Urothelium cell line (cell line): ENCODE measurements around the gene PRRC2C.
"Not testable (repeated sequence)": the region's sequence is repeated elsewhere in the genome, so short reads cannot be mapped to it uniquely, and the experiment has no call there.

Source experiments
- DNase-seq: peaks from one replicate; pipeline ENCODE4 v3.0.0; 2011; ENCODE audit warnings: low spot score, mixed read lengths
- FAIRE-seq: peaks from 2 replicates; lab custom pipeline; 2011; peaks lifted over from hg19 to GRCh38; lab: Jason Lieb, UNC

PRRC2C gene

GRCh38 chr1:171495444-171495843 is 10.1 kb downstream of the PRRC2C start:
- no peak for DNase-seq
- FAIRE-seq: no peak

- no peak for FAIRE-seq
- DNase-seq: no peak
These were observed 15.0 kb downstream of the PRRC2C start for GRCh38 chr1:171500304-171500703.

GRCh38 chr1:171500803-171501202 is 15.5 kb downstream of the PRRC2C start:
- DNase-seq (no peak), FAIRE-seq (no peak)

- no peak for DNase-seq
- FAIRE-seq: no peak
These were observed 16.1 kb downstream of the PRRC2C start for GRCh38 chr1:171501305-171502024.

GRCh38 chr1:171506525-171507304 is 21.4 kb downstream of the PRRC2C start:
- FAIRE-seq (no peak), DNase-seq (no peak)

- FAIRE-seq (no peak), DNase-seq (no peak)
These were observed 22.1 kb downstream of the PRRC2C start for GRCh38 chr1:171507435-171507834.

GRCh38 chr1:171509191-171509590 is 23.9 kb downstream of the PRRC2C start:
- no peak for FAIRE-seq
- no peak for DNase-seq

- no peak for FAIRE-seq
- DNase-seq: no peak
These were observed 28.4 kb downstream of the PRRC2C start for GRCh38 chr1:171513743-171514142.

- DNase-seq (no peak), FAIRE-seq (no peak)
These were observed 30.0 kb downstream of the PRRC2C start for GRCh38 chr1:171515299-171515698.

- FAIRE-seq: no peak
These were observed 30.4 kb downstream of the PRRC2C start for GRCh38 chr1:171515741-171516140.

GRCh38 chr1:171521567-171521966 is 36.2 kb downstream of the PRRC2C start:
- FAIRE-seq: no peak

More at GRCh38 chr1:171515741-171516140, 30.4 kb downstream of the PRRC2C start:
- no peak for DNase-seq

GRCh38 chr1:171530676-171531075 is 45.3 kb downstream of the PRRC2C start:
- FAIRE-seq (no peak), DNase-seq (no peak)

More at GRCh38 chr1:171521567-171521966, 36.2 kb downstream of the PRRC2C start:
- DNase-seq: no peak

GRCh38 chr1:171532520-171532919 is 47.2 kb downstream of the PRRC2C start:
- FAIRE-seq: no peak
- DNase-seq: no peak

- no peak for DNase-seq
- no peak for FAIRE-seq
These were observed 60.2 kb downstream of the PRRC2C start for GRCh38 chr1:171545523-171545922.

GRCh38 chr1:171550050-171550449 is 64.7 kb downstream of the PRRC2C start:
- FAIRE-seq (no peak), DNase-seq (no peak)

GRCh38 chr1:171550598-171551100 is 65.3 kb downstream of the PRRC2C start:
- FAIRE-seq, DNase-seq: not testable (repeated sequence)

GRCh38 chr1:171553960-171554359 is 68.6 kb downstream of the PRRC2C start:
- FAIRE-seq, DNase-seq: not testable (repeated sequence)

- FAIRE-seq: no peak
- DNase-seq: no peak
These were observed 78.3 kb downstream of the PRRC2C start for GRCh38 chr1:171563675-171564074.

- FAIRE-seq (no peak), DNase-seq (no peak)
These were observed 81.1 kb downstream of the PRRC2C start for GRCh38 chr1:171566467-171566866.

GRCh38 chr1:171570295-171570694 is 85.0 kb downstream of the PRRC2C start:
- FAIRE-seq: no peak
- no peak for DNase-seq

GRCh38 chr1:171576144-171576543 is 90.8 kb downstream of the PRRC2C start:
- FAIRE-seq: no peak
- DNase-seq: no peak

GRCh38 chr1:171581226-171581625 is 95.9 kb downstream of the PRRC2C start:
- DNase-seq: no peak
- no peak for FAIRE-seq
